GM12878 (cell line): ENCODE data around the gene ITIH1.

Source experiments
- ESRRA ChIP-seq: IDR thresholded peaks from 2 replicates; pipeline ENCODE4 v1.6.1; 2012; ENCODE audit warnings: mild to moderate bottlenecking, low read length, improper control_type of control experiment
- EZH2 ChIP-seq: IDR thresholded peaks from 2 replicates; pipeline ENCODE4 v1.6.1; 2012; ENCODE audit warnings: low read depth, mild to moderate bottlenecking, control low read depth, inconsistent platforms, low read length, borderline replicate concordance; ENCODE audit not compliant: control insufficient read depth
- LARP7 ChIP-seq: fragments of 450-650 bp; IDR thresholded peaks from 2 replicates; pipeline ENCODE4 v1.6.1; 2017; ENCODE audit warnings: mild to moderate bottlenecking
- NFXL1 ChIP-seq: fragments of 450-650 bp; IDR thresholded peaks from 2 replicates; pipeline ENCODE4 v1.6.1; 2017; ENCODE audit warnings: antibody characterized with exemption, mild to moderate bottlenecking, borderline replicate concordance
- PML ChIP-seq: IDR thresholded peaks from 2 replicates; pipeline ENCODE4 v1.6.1; 2012; ENCODE audit warnings: low read length, inconsistent platforms
- POLR2AphosphoS5 ChIP-seq: IDR thresholded peaks from 2 replicates; pipeline ENCODE4 v1.6.1; 2011; ENCODE audit warnings: mild to moderate bottlenecking, low read length, inconsistent platforms
- SP1 ChIP-seq: IDR thresholded peaks from one replicate; pipeline ENCODE4 v1.6.1; 2011; ENCODE audit warnings: low read depth, low read length
- YY1 ChIP-seq: IDR thresholded peaks from 2 replicates; pipeline ENCODE4 v1.6.1; 2011; ENCODE audit warnings: low read depth, mild to moderate bottlenecking, low read length
- ZNF24 ChIP-seq: fragments of 450-650 bp; IDR thresholded peaks from 2 replicates; pipeline ENCODE4 v1.6.1; 2017; ENCODE audit warnings: antibody characterized with exemption, mild to moderate bottlenecking
- ZNF384 ChIP-seq: IDR thresholded peaks from 2 replicates; pipeline ENCODE4 v1.6.1; 2012; ENCODE audit warnings: low read depth, mild to moderate bottlenecking, low read length, improper control_type of control experiment, borderline replicate concordance
- TF ChIP-seq, protein P1 (sequence below), 3 experiments: IDR thresholded peaks in 2 of 3; conservative IDR thresholded peaks in 1 of 3; 2 replicates each; pipeline ENCODE4 v1.5.1; 2011; ENCODE audit warnings: low read depth in 3 of 3, low read length in 3 of 3, mild to moderate bottlenecking in 3 of 3, control low read depth in 2 of 3, moderate library complexity in 2 of 3, inconsistent platforms in 1 of 3, mixed read lengths in 1 of 3; ENCODE audit not compliant: control insufficient read depth in 2 of 3, insufficient read depth in 1 of 3; ENCODE audit errors: extremely low read depth in 1 of 3
- TF ChIP-seq, protein P2 (sequence below): IDR thresholded peaks from 2 replicates; pipeline ENCODE4 v1.6.1; 2012; ENCODE audit warnings: low read depth, low read length, improper control_type of control experiment

DNA sequence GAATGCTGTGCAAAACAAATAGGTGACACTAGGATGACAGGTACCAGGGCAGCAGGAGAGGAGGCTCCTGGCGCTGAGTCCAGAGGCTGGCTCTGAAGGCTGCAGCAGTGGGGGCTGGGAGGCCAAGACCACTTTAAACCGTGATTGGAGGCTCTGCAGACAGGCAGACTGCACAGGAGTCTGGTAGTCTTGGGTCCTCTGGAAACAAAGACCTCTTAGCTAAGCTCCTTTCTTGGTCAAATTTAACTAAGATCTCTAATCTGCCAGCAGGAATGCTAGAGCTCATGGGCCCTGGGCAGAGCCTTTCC, 61.8 kb downstream of the ITIH1 start:
- TF ChIP-seq NFXL1 = no peak
- no peak for TF ChIP-seq ESRRA
- no peak for TF ChIP-seq EZH2
- TF ChIP-seq YY1 = no peak
- TF ChIP-seq SP1 = no peak
- TF ChIP-seq, protein P1, sequence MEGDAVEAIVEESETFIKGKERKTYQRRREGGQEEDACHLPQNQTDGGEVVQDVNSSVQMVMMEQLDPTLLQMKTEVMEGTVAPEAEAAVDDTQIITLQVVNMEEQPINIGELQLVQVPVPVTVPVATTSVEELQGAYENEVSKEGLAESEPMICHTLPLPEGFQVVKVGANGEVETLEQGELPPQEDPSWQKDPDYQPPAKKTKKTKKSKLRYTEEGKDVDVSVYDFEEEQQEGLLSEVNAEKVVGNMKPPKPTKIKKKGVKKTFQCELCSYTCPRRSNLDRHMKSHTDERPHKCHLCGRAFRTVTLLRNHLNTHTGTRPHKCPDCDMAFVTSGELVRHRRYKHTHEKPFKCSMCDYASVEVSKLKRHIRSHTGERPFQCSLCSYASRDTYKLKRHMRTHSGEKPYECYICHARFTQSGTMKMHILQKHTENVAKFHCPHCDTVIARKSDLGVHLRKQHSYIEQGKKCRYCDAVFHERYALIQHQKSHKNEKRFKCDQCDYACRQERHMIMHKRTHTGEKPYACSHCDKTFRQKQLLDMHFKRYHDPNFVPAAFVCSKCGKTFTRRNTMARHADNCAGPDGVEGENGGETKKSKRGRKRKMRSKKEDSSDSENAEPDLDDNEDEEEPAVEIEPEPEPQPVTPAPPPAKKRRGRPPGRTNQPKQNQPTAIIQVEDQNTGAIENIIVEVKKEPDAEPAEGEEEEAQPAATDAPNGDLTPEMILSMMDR (IDR thresholded peaks at IDR 0.05 in 2 of 3, conservative IDR thresholded peaks at IDR 0.05 in 1 of 3; ENCODE audit: control insufficient read depth in 2 of 3, extremely low read depth in 1 of 3, insufficient read depth in 1 of 3, low read depth in 3 of 3, low read length in 3 of 3) = no peak
- TF ChIP-seq ZNF24 = no peak
- TF ChIP-seq ZNF384 = no peak
- TF ChIP-seq POLR2AphosphoS5 = no peak
- TF ChIP-seq, protein P2, sequence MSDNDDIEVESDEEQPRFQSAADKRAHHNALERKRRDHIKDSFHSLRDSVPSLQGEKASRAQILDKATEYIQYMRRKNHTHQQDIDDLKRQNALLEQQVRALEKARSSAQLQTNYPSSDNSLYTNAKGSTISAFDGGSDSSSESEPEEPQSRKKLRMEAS = no peak
- no peak for TF ChIP-seq PML
- no peak for TF ChIP-seq LARP7
